GM19468 (cell line): ENCODE results near the gene HLA-DQA1.
A peak's percentile ranks its signal among the peaks of the same experiment; 100 is the strongest.
"Not testable (repeated sequence)": the region's sequence is repeated elsewhere in the genome, so short reads cannot be mapped to it uniquely, and the experiment has no call there.

ENCODE experiments used
- ATAC-seq: cut with Tn5 transposase; IDR thresholded peaks from one replicate; pipeline ENCODE4 v1.9.1; 2021; ENCODE audit warnings: mild to moderate bottlenecking, moderate library complexity, moderate number of reproducible peaks; ENCODE audit not compliant: unreplicated experiment; ENCODE audit errors: extremely low read depth

The HLA-DQA1 gene

DNA sequence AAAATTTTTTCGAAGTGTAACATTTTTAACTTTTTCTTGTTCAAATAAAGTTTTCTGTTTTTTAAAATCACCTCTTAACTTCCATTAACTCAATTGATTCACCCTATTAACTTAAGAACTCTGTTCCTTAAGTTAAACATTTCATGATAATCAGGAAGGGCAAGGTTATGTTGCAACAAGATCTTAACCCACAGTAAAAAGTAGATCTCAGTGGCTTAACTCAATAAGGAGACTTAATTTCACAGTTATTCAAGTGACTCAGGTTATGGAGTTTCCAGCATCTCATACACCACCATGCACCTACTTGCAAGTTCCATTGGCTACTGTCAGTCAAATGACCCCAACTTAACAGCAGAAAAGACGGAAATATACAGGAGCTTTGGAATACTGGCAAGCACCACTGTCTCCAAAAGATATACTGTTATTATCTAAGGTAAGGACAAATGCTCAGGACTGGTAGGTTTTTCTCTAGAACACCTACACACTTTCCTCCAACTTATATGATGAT, 18.1 kb downstream of the HLA-DQA1 start:
- no peak for ATAC-seq

DNA sequence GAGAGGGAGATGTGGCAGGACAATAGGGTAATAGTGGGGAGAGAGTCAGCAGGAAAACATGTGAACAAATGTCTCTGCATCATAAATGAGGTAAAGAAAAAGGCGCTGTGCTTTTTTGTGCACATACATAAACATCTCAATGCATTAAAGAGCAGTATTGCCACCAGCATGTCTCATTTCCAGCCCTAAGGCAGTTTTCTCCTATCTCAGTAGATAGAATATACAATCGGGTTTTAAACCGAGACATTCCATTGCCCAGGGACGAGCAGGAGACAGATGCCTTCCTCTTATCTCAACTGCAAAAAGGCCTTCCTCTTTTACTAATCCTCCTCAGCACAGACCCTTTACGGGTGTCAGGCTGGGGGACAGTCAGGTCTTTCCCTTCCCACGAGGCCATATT, 20.1 kb downstream of the HLA-DQA1 start:
- not testable (repeated sequence) for ATAC-seq

GRCh38 chr6:32657819-32658218, 20.6 kb downstream of the HLA-DQA1 start:
- not testable (repeated sequence) for ATAC-seq

DNA sequence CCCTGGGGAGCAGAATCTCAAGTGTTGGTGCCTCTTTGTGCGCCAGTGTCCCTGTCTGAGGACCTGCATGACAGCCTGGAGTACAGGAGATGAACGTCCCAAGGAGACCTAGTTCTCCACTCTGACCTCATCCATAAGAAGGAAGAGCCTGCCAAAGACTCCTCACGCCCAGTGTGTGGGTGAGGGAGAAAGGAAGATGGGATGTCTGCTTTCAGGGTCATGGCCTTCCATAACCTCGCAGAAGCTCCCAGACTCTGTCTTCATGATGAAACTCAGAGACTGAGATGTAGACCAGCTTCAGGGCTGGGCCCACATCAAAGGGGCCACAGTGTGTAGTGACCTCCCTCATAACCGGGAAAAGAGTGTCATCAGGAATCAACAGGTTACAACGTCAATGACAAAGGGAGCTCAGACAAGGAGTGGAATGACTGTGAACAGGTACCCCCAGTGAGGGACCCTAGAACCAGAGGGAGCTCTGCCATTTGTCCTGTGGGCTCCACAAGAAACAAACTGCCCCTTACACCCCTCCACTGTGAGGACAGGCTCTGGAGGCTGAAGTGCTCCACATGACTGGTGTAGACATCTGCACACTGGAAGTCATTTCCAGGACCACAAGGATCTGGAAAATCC, 21.2 kb downstream of the HLA-DQA1 start:
- no peak for ATAC-seq

- no peak for ATAC-seq
Observed at GRCh38 chr6:32659856-32660595, 22.8 kb downstream of the HLA-DQA1 start.

- ATAC-seq: no peak
Observed at GRCh38 chr6:32662099-32662498, 24.9 kb downstream of the HLA-DQA1 start.

- no peak for ATAC-seq
Observed at GRCh38 chr6:32662836-32663235, 25.6 kb downstream of the HLA-DQA1 start.

GRCh38 chr6:32664354-32664753, 27.1 kb downstream of the HLA-DQA1 start:
- no peak for ATAC-seq

DNA sequence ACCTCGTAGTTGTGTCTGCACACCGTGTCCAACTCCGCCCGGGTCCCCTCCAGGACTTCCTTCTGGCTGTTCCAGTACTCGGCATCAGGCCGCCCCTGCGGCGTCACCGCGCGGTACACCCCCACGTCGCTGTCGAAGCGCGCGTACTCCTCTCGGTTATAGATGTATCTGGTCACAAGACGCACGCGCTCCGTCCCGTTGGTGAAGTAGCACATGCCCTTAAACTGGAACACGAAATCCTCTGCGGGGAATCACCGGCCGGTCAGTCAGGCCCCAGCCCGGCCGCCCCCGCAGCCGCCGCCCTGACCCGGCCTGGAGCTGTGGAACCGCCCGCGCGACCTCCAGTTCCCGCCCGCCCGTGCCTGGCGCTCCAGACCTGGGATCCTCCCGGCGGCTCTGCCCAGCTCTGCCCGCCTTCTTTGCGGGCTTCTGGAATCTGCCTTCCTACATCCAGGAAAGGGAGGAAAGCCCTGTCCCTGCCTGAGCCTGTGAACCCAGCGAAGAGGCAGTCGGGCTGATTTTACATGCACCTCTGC, 27.7 kb downstream of the HLA-DQA1 start:
- ATAC-seq: no peak

- ATAC-seq: no peak
Observed at GRCh38 chr6:32665661-32666060, 28.5 kb downstream of the HLA-DQA1 start.

- peak; percentile 75 for ATAC-seq
Observed at GRCh38 chr6:32666420-32667300, 29.5 kb downstream of the HLA-DQA1 start, which contains the start of gene HLA-DQB1. TSS of gene HLA-DQB1 (minus strand) at chr6:32666657. CDS start at chr6:32666607, 50 bp downstream.

- peak; percentile 34 for ATAC-seq
Observed at GRCh38 chr6:32668226-32668747, 31.1 kb downstream of the HLA-DQA1 start.

DNA sequence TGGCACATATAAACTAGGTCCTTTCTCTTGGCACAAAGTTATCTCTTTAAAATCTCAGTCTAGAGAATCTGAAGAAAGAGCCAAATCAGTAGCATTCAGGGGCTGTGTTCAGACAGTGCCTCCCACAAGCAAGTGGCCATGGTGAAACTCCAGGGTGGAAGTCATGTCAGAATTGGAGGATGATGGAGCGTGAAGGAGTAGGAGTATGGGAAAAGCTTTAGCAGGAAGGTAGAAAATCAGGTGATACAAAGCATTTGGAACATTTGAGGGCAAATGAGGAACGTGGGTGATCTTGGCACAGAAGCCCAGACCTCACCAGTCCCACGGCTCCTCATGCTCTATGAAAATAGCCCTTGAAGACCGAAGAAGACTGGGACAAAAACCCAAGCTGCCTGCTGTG, 32.0 kb downstream of the HLA-DQA1 start:
- no peak for ATAC-seq

- no peak for ATAC-seq
Observed at GRCh38 chr6:32669893-32670292, 32.7 kb downstream of the HLA-DQA1 start.

DNA sequence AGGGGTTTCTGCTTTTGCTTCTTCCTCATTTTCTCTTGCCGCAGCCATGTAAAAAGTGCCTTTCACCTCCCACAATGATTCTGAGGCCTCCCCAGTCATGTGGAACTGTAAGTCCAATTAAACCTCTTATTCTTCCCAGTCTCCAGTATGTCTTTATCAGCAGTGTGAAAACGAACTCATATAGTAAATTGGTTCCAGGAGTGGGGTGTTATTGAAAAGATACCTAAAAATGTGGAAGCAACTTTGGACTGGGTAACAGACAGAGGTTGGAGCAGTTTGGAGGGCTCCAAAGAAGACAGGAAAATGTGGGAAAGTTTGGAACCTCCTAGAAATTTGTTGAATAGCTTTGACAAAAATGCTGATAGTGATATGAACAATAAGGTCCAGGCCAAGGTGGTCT, 34.7 kb downstream of the HLA-DQA1 start:
- ATAC-seq: not testable (repeated sequence)

DNA sequence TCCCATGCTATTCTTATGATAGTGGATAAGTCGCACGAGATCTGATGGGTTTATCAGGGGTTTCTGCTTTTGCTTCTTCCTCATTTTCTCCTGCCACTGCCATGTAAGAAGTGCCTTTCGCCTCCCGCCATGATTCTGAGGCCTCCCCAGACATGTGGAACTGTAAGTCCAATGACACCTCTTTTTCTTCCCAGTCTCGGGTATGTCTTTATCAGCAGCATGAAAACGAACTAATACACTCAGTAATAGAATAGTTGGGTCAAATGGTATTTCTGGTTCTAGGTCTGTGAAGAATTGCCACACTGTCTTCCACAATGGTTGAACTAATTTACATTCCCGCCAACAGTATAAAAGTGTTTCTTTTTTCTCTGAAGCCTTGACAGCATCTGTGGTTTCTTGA, 36.9 kb downstream of the HLA-DQA1 start:
- ATAC-seq: not testable (repeated sequence)

DNA sequence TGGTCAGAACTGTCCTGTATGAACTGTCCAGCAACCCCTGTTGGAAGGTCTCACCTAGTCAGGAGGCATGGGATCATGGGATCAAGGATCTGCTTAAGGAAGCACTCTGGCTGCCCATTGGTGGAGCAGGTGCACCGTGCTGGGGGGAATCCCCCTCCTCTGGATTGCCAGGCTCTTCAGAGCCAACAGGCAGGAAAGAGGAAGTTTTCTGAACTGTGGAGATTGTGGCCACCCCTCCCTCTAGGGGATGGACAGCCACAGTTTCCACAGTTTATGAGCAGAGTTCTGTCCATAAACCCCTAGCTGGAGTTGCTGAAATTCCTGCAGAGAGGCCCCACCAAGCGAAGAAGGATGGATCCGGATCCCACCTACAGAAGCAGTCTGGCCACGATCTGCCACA, 42.3 kb downstream of the HLA-DQA1 start:
- ATAC-seq: no peak

- no peak for ATAC-seq
Observed at GRCh38 chr6:32680055-32680454, 42.8 kb downstream of the HLA-DQA1 start.

- ATAC-seq: no peak
Observed at GRCh38 chr6:32684246-32684645, 47.0 kb downstream of the HLA-DQA1 start.

GRCh38 chr6:32685603-32686002, 48.4 kb downstream of the HLA-DQA1 start:
- peak; percentile 74 for ATAC-seq
